Activated naive CD4-positive, alpha-beta T cell treated with anti-CD3 and anti-CD28 coated beads, Interleukin-2, amount 10 ng/mL, durations not matched to agents 5 hours and 36 hours (primary cell): ENCODE results near the gene DCTN5. TPM values are rescaled to one million over a fixed set of nuclear protein-coding genes. Genes with fewer than 3 reads are reported as not detected.

Experiments used
- total RNA-seq, 2 experiments: library from RNA; stranded (reverse); gene quantifications; one replicate each; pipeline ENCODE4 v1.2.3, GENCODE V29; 2021

DCTN5 gene
- 10 to 100 TPM; 62.5 to 69.0 TPM for total RNA-seq

GRCh38 chr16:23640931-23641765 lies at the start of gene DCTN5, which contains the start of gene PALB2:
TSS of gene DCTN5 (plus strand) at chr16:23641466. CDS start at chr16:23641543, 77 bp downstream.
TSS of gene PALB2 (minus strand) at chr16:23641310. CDS start at chr16:23641157, 153 bp downstream.

DNA sequence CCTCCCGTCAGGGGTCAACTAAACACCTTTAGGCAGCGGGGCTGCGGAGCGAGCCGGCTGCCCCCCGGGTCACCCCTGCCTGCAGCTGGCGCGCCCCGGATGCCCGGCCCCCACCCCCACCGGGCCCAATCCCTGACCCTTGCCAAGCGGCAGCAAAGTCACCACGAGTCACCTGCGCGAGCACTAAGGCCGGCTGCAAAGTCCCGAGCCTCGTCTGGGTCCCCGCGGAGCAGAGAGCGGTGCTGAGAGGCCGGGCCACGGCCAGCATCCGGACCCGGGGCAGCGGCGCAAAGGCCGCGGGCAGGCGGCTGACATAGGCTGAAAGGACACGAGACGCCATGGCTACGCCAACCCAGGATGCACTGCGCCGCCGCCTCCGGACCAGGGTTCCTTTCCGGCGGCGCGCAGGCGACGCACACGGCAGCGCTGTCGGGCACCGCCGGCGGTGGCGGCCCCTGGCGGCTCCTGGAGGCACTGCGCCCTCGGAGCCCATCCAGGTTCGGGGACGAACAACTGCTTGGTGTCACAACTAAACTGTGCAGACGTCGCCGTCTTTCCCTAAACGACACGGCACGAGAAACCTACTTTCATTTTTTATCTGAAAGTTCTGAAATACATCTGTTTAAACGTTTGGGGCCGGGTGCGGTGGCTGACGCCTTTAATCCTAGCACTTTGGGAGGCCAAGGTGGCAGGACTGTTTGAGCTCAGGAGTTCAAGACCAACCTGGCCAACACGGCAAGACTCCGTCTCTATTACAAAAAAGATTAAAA lies 45.1 kb upstream of the DCTN5 start, which contains the start of gene NDUFAB1:
Gene NDUFAB1, minus strand, starts transcription at position 366 of the 770 bp plus-strand sequence. Its CDS starts 26 bp downstream, at position 340.

GRCh38 chr16:23678430-23679273 lies 37.4 kb downstream of the DCTN5 start, which contains the start of gene PLK1:
TSS of gene PLK1 (plus strand) at chr16:23678889. CDS start at chr16:23678933, 44 bp downstream.

GRCh38 chr16:23712976-23713375 lies 71.7 kb downstream of the DCTN5 start, which contains the start of gene ERN2:
TSS of gene ERN2 (minus strand) at chr16:23713222. CDS start at chr16:23713187, 35 bp downstream.

Other genes with a start within 250 kb of the DCTN5 start
- 10 to 100 TPM; 17.5 to 17.6 TPM for gene COG7, start 188.3 kb upstream of the DCTN5 start, total RNA-seq
- 100 to 1,000 TPM in 1 of 2 experiments, 10 to 100 TPM in 1; 96.9 to 103 TPM for gene GGA2, start 131.0 kb upstream of the DCTN5 start, total RNA-seq
- gene EARS2, start 84.1 kb upstream of the DCTN5 start, total RNA-seq = 10 to 100 TPM; 11.3 to 14.4 TPM
- gene UBFD1, start 83.7 kb upstream of the DCTN5 start, total RNA-seq = 10 to 100 TPM; 38.5 TPM
- gene NDUFAB1, start 45.1 kb upstream of the DCTN5 start, total RNA-seq = 10 to 100 TPM; 67.4 to 70.4 TPM
- 10 to 100 TPM; 18.3 to 18.7 TPM for gene PALB2, start 156 bp upstream of the DCTN5 start, total RNA-seq
- 10 to 100 TPM; 67.6 to 69.8 TPM for gene PLK1, start 37.4 kb downstream of the DCTN5 start, total RNA-seq
- not detected for gene ERN2, start 71.8 kb downstream of the DCTN5 start, total RNA-seq
- not detected for gene CHP2, start 113.6 kb downstream of the DCTN5 start, total RNA-seq
- gene PRKCB, start 194.5 kb downstream of the DCTN5 start, total RNA-seq = 10 to 100 TPM; 78.3 to 84.9 TPM